Activated T-cell treated with anti-CD3 and anti-CD28 coated beads, Interleukin-2, amount 50 U/mL, for 48 hours (primary cell): ENCODE data around the gene RUNX2.

Experiments used
- DNase-seq, 2 experiments: peaks; one replicate each; pipeline ENCODE4 v3.0.0-alpha.2; 2020

RUNX2 gene

GRCh38 chr6:45595010-45595851 lies 267.1 kb downstream of the RUNX2 start:
- DNase-seq, result no peak

- no peak for DNase-seq
Observed at GRCh38 chr6:45597424-45597823, 269.3 kb downstream of the RUNX2 start.

- no peak for DNase-seq
Observed at GRCh38 chr6:45599053-45599452, 270.9 kb downstream of the RUNX2 start.

- no peak for DNase-seq
Observed at GRCh38 chr6:45605971-45606370, 277.8 kb downstream of the RUNX2 start.

GRCh38 chr6:45606831-45607400 lies 278.8 kb downstream of the RUNX2 start:
- no peak for DNase-seq

GRCh38 chr6:45607798-45608197 lies 279.7 kb downstream of the RUNX2 start:
- no peak for DNase-seq

- peak; percentile 43 to 49 for DNase-seq
Observed at GRCh38 chr6:45608252-45608913, 280.3 kb downstream of the RUNX2 start.

- no peak for DNase-seq
Observed at GRCh38 chr6:45609141-45609638, 281.1 kb downstream of the RUNX2 start.

- no peak for DNase-seq
Observed at GRCh38 chr6:45610374-45610773, 282.2 kb downstream of the RUNX2 start.

GRCh38 chr6:45610832-45611231 lies 282.7 kb downstream of the RUNX2 start:
- no peak for DNase-seq

- no peak for DNase-seq
Observed at GRCh38 chr6:45611491-45611890, 283.4 kb downstream of the RUNX2 start.

GRCh38 chr6:45613656-45614055 lies 285.5 kb downstream of the RUNX2 start:
- DNase-seq, result no peak

- no peak for DNase-seq
Observed at GRCh38 chr6:45614488-45615285, 286.6 kb downstream of the RUNX2 start.

- DNase-seq, result no peak
Observed at GRCh38 chr6:45616209-45616608, 288.1 kb downstream of the RUNX2 start.

- no peak for DNase-seq
Observed at GRCh38 chr6:45617441-45617840, 289.3 kb downstream of the RUNX2 start.

GRCh38 chr6:45618259-45618658 lies 290.1 kb downstream of the RUNX2 start:
- DNase-seq, result no peak

- DNase-seq, result no peak
Observed at GRCh38 chr6:45619211-45619760, 291.2 kb downstream of the RUNX2 start.

- peak in 1 of 2 experiments; percentile 50 for DNase-seq
Observed at GRCh38 chr6:45619994-45620471, 291.9 kb downstream of the RUNX2 start.

- no peak for DNase-seq
Observed at GRCh38 chr6:45624228-45624627, 296.1 kb downstream of the RUNX2 start.

- DNase-seq, result peak; percentile 60 to 62
Observed at GRCh38 chr6:45625191-45625664, 297.1 kb downstream of the RUNX2 start.

- peak; percentile 66 to 69 for DNase-seq
Observed at GRCh38 chr6:45626087-45626891, 298.2 kb downstream of the RUNX2 start.
